Activated T-helper 1 cell treated with anti-CD3 and anti-CD28 coated beads, Interleukin-12 subunit alpha, Interleukin-12 subunit beta, Interleukin-2, Interleukin-4 antibody, amounts not matched to agents 30 ng/mL and 10 ng/mL and 1 ng/mL, durations not matched to agents 14 hours and 24 hours and 36 hours (primary cell): ENCODE measurements around the gene PRDM15. TPM values are rescaled to one million over a fixed set of nuclear protein-coding genes. Genes with fewer than 3 reads are reported as not detected.

Experiments used
- DNase-seq: peaks from one replicate; pipeline ENCODE4 v3.0.0; 2021; ENCODE audit warnings: low spot score
- H3K27ac Mint-ChIP-seq: one replicate; pipeline ENCODE4 v1.8.0; 2021; ENCODE audit warnings: mild to moderate bottlenecking, mixed read lengths
- H3K27me3 Mint-ChIP-seq: one replicate; pipeline ENCODE4 v1.8.0; 2022; ENCODE audit warnings: mild to moderate bottlenecking, moderate library complexity, mixed read lengths; ENCODE audit not compliant: insufficient read depth
- H3K36me3 Mint-ChIP-seq: one replicate; pipeline ENCODE4 v1.8.0; 2021; ENCODE audit warnings: low read depth, mixed read lengths
- H3K4me1 Mint-ChIP-seq: one replicate; pipeline ENCODE4 v1.8.0; 2021; ENCODE audit warnings: low read depth, mixed read lengths
- H3K4me3 Mint-ChIP-seq: one replicate; pipeline ENCODE4 v1.8.0; 2021; ENCODE audit warnings: mild to moderate bottlenecking, moderate library complexity, mixed read lengths
- H3K9me3 Mint-ChIP-seq: one replicate; pipeline ENCODE4 v1.8.0; 2021; ENCODE audit warnings: mixed read lengths
- intact Hi-C: fragments of 100-400 bp; cut with micrococcal nuclease; formaldehyde crosslinking; loops from one replicate; pipeline ENCODE4 v1.15.1; 2024
- total RNA-seq: library from RNA; stranded (reverse); gene quantifications from 2 replicates; pipeline ENCODE4 v1.2.3, GENCODE V29; 2022

PRDM15 gene
- total RNA-seq, 1 donor from 2014 or later: 18.1 TPM

- Mint-ChIP-seq H3K27me3 (no peaks in the 10 kb centered on the region), H3K4me3 (no peak overlapping the region), H3K9me3 (no peaks in the 10 kb centered on the region), H3K4me1 (peaks cover 18% of the 10 kb centered on the region), H3K27ac (no peak overlapping the region), H3K36me3 (no peaks in the 10 kb centered on the region)
- DNase-seq: no peak
- intact Hi-C loops: no loop called here
Measured at GRCh38 chr21:41863439-41863740, 15.8 kb downstream of the PRDM15 start.

DNA sequence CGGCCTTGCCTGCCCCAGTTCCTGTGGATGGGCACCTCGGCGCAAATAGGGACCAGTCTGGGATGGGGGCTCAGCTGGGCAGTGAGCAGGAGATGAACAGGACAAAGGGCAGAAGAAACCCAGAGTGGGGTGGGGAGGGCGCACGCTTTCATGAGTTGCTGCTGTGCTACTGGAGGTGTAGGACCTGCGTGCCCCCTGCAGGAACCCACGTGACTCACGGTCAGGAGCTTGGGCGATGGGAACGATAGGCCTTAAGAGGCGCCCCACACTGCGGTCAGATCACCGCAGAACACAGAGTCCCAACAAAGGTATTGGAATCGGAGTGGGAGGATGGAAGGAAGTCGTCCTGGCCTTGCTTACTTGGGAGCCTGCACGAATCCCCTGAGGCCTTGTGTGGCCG lies 17.2 kb downstream of the PRDM15 start:
- Mint-ChIP-seq H3K4me3 (no peak overlapping the region), H3K27ac (no peak overlapping the region), H3K27me3 (no peaks in the 10 kb centered on the region), H3K9me3 (no peaks in the 10 kb centered on the region), H3K36me3 (peaks cover 8% of the 10 kb centered on the region), H3K4me1 (peaks cover 18% of the 10 kb centered on the region)
- intact Hi-C loops: no loop called here
- DNase-seq: no peak

DNA sequence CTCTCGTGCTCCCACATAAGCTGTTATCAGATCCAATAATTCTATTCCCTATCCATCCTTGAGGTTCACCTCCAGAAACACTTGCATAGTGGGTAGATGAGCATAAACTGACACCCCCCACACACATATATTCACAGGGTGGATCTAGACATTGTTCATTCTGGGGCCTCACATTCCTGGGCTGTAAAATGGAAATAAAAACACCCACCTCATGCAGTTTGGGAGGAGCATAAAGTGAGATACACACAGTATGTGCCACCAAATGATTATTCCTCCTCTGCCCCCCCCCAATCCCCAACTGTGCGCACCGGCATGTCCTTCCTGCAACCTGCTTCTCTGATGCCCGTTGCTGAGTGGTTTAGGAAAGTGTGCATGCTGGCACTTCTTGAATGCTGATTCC lies 17.9 kb downstream of the PRDM15 start:
- Mint-ChIP-seq H3K27ac (no peak overlapping the region), H3K27me3 (no peaks in the 10 kb centered on the region), H3K9me3 (no peaks in the 10 kb centered on the region), H3K36me3 (peaks cover 11% of the 10 kb centered on the region), H3K4me3 (no peak overlapping the region), H3K4me1 (peaks cover 18% of the 10 kb centered on the region)
- intact Hi-C loops: no loop called here
- DNase-seq: no peak

DNA sequence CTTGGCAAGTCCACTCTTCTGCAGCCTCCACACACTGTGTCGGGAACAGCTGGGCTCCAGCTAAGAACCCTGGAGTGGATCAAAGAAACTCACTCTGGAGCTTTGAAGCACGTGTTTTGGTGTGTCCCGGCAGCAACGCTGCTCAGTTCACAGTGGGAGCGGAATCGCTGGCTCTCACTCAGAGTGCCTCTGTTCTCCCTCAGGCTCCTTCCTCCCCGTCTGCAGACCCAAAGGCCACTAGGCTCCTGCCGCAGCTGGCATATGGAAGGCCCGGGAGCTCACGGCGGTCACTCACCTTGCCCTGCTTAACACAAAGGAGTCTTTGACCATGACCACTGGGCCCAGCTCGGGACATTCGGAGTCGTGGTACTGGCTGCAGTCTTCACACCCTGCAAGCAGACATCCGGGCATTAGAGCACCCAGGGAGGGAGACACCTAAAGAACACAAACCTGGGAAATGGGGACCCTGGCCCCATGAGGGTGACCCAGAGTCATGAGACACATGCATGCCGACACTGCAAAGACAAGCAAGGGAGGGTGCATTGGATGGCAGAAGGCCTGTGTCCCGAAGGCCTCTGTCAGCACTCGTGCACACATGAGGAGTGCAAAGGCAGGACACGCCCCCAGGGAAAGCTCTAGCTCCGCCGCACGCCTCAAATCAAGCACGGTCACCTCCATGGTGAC lies 19.7 kb downstream of the PRDM15 start:
- Mint-ChIP-seq H3K4me1 (peaks cover 6% of the 10 kb centered on the region), H3K9me3 (no peaks in the 10 kb centered on the region)

GRCh38 chr21:41858466-41859296 lies 20.5 kb downstream of the PRDM15 start:
- H3K4me1 Mint-ChIP-seq: peaks cover 6% of the 10 kb centered on the region
- intact Hi-C loops: no loop called here
- no peak overlapping the region for H3K4me3 Mint-ChIP-seq
- H3K27ac Mint-ChIP-seq: no peak overlapping the region
- H3K36me3 Mint-ChIP-seq: peaks cover 14% of the 10 kb centered on the region
- no peak for DNase-seq
- H3K27me3 Mint-ChIP-seq: no peaks in the 10 kb centered on the region
- H3K9me3 Mint-ChIP-seq: no peaks in the 10 kb centered on the region

More for the DNA sequence above, 19.7 kb downstream of the PRDM15 start:
- Mint-ChIP-seq H3K27me3 (no peaks in the 10 kb centered on the region), H3K36me3 (peaks cover 14% of the 10 kb centered on the region), H3K4me3 (no peak overlapping the region), H3K27ac (no peak overlapping the region)
- intact Hi-C loops: no loop called here
- no peak for DNase-seq

- Mint-ChIP-seq H3K36me3 (peaks cover 17% of the 10 kb centered on the region), H3K27me3 (no peaks in the 10 kb centered on the region), H3K4me3 (no peak overlapping the region), H3K9me3 (no peaks in the 10 kb centered on the region), H3K4me1 (no peaks in the 10 kb centered on the region), H3K27ac (no peak overlapping the region)
- DNase-seq: no peak
- intact Hi-C loops: no loop called here
Measured at GRCh38 chr21:41857771-41858300, 21.3 kb downstream of the PRDM15 start.

DNA sequence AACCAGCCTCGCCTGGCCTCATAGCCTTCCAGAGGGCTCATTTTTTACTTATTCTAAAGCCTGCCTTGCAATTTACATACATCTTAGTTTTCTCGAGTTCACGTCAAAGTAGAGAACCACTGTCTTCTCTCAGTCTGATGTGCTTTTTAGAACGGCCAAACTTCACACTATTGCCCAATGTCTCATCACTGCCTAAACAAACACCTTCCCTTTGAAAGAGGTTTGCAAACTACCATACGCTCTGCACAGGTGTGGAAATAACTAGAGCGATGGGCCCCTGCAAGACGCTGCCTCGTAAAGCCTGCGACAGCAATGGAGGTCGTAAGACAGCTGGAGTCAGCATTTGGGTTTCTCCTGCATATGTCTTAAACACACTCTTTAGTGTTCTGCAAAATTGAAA lies 22.6 kb downstream of the PRDM15 start:
- no peak overlapping the region for H3K4me3 Mint-ChIP-seq
- H3K27ac Mint-ChIP-seq: no peak overlapping the region
- no peaks in the 10 kb centered on the region for H3K27me3 Mint-ChIP-seq
- H3K9me3 Mint-ChIP-seq: no peaks in the 10 kb centered on the region
- peaks cover 19% of the 10 kb centered on the region for H3K36me3 Mint-ChIP-seq
- H3K4me1 Mint-ChIP-seq: no peaks in the 10 kb centered on the region
- intact Hi-C loops: no loop called here
- no peak for DNase-seq

DNA sequence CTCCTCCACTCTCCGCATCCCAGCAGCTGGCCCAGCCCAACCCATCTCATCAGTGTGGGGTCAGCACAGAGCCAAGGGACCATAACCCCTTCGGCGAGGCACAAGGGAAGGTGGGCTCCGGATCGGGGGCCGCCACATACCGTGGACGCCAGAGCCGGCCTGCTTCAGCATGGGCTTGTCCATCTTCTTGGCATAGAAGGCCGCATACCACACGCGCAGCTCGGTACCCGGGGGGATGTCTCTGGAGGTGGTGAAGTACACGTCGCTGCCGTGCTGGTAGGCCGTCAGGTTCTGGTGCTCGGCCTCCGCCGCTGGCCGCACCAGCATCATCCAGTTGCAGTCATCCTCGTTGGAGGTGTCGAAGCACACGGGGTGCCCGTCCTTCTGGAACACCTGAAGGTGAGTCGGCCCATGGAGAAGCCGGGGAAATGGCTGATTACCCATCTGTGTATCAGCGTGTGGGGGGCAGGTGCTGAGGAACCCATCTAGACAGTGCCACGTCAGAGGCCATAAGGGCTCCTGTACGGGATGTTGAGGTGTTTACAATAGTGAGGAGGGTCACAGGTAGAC lies 24.6 kb downstream of the PRDM15 start:
- peaks cover 20% of the 10 kb centered on the region for H3K36me3 Mint-ChIP-seq
- no peak overlapping the region for H3K4me3 Mint-ChIP-seq
- no peak for DNase-seq
- intact Hi-C loops: no loop called here
- H3K27me3 Mint-ChIP-seq: no peaks in the 10 kb centered on the region
- H3K27ac Mint-ChIP-seq: no peak overlapping the region
- no peaks in the 10 kb centered on the region for H3K9me3 Mint-ChIP-seq
- no peaks in the 10 kb centered on the region for H3K4me1 Mint-ChIP-seq

DNA sequence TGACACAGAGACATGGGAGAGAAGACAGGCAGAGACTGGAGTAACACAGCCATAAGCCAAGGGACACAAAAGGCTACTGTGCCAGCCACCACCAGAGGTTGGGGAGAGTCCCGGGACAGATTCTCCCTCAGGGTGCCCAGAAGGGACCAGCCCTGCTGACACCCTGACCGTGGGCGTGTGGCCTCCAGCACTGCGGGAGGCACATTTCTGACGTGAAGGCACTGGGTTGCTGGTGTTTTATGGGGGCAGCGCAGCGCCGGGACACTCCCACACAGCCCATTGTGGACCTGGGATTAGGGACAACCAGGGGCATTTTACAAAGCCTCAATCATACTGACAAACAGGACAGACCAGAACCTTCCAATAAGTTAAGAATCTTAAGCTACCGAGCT lies 26.2 kb downstream of the PRDM15 start:
- H3K36me3 Mint-ChIP-seq: peaks cover 18% of the 10 kb centered on the region
- H3K27me3 Mint-ChIP-seq: no peaks in the 10 kb centered on the region
- DNase-seq: no peak
- intact Hi-C loops: no loop called here
- no peak overlapping the region for H3K27ac Mint-ChIP-seq
- no peak overlapping the region for H3K4me3 Mint-ChIP-seq
- H3K4me1 Mint-ChIP-seq: no peaks in the 10 kb centered on the region
- no peaks in the 10 kb centered on the region for H3K9me3 Mint-ChIP-seq

DNA sequence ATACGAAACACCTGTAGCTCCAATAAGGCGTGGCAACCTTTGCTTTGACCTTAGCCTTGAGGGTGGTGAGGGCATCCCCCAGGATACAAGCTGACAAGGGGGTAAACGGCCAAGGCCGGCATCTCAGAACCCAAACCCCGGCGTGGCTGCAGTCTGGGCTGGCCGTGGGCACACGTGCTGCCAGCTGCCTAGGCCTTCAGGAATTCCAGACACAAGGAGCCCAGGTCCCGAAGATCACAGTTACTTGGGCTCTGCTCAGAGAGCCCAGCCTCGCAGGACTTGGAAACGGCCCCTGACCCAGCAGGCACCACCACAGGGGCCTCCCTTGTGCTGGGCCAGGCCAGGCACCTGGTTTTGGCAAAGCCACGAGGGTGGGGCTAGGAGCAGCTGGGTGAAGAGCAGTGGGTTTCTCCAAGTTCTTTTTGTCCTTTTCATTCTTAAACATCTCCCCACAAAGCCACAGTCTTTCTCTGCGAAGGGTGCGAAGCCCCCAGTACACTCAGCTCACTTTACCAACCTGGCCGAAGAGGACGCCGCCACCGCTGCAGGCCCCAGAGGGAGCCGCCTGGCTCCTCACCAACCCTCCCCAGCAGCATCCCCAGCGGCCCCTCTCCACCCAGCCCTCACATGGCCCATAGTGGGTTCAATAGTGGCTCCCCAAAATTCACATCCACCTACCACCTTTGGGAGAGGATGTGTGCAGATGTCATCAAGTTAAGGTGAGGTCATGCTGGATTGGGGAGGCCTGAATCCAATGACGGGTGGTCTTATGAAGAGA lies 26.8 kb downstream of the PRDM15 start:
- H3K4me1 Mint-ChIP-seq: no peaks in the 10 kb centered on the region
- H3K27me3 Mint-ChIP-seq: no peaks in the 10 kb centered on the region
- intact Hi-C loops: no loop called here
- no peak overlapping the region for H3K27ac Mint-ChIP-seq
- peaks cover 15% of the 10 kb centered on the region for H3K36me3 Mint-ChIP-seq
- DNase-seq: no peak
- H3K9me3 Mint-ChIP-seq: no peaks in the 10 kb centered on the region
- H3K4me3 Mint-ChIP-seq: no peak overlapping the region

DNA sequence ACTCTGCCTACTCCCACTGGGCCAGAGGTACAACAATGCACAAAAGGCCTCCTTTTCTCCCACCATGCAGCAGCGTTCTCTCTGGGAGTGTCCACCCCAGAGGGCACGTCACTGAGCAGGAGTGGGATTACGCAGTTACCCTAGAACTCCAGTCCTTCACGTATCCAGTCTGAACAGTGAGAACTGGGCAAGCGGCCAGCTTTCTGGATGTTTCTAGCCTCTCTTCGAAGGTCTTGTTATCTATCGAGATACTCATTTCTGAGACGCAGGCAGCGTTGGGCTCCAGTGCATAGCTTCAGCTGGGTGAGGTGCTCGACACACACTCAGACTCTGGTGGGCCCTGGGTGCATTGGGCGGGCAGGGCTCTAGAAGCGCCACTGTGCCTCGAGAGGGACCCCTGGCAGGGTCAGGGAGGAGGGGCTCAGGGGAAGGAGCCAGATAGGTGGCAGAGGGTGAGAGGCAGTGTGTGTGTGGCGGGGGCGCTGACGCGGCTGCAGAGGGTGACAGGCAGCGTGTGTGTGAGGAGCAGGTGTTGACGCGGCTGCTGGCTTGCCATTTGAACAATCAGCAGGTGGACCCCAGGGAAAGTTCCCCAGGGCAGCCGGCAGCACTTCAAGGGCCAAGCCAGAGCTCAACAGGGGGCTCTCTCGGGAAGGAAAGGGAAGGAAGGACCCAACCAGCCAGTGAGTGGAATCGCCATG lies 27.9 kb downstream of the PRDM15 start:
- Mint-ChIP-seq H3K27me3 (no peaks in the 10 kb centered on the region), H3K36me3 (peaks cover 9% of the 10 kb centered on the region), H3K4me3 (no peak overlapping the region), H3K4me1 (no peaks in the 10 kb centered on the region), H3K27ac (no peak overlapping the region), H3K9me3 (no peaks in the 10 kb centered on the region)
- no peak for DNase-seq
- intact Hi-C loops: no loop called here

DNA sequence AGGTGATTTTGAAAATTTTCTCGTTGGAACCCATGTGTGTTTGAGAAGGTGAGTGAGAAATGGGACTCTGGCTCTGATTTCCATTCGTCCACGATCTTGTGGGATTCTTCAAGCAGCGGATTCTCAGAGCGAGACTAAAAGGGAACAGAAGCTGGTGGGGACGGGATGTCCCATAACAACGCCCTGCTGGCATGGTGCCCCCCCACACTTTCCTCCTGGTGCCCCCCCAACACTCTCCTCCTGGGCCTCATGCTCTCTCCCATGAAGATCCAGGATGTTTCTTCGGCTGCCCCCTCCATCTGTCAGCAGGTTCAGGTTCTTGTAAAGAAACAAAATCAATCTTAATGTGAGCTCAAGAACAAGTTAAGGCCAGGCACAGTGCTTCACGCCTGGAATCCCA lies 29.1 kb downstream of the PRDM15 start:
- Mint-ChIP-seq H3K4me1 (no peaks in the 10 kb centered on the region), H3K36me3 (peaks cover 8% of the 10 kb centered on the region), H3K4me3 (no peak overlapping the region), H3K9me3 (no peaks in the 10 kb centered on the region), H3K27ac (no peak overlapping the region), H3K27me3 (no peaks in the 10 kb centered on the region)
- DNase-seq: no peak
- intact Hi-C loops: no loop called here
